Measurements from ENCODE around the gene CCDC33.
"Not testable (repeated sequence)": the region's sequence is repeated elsewhere in the genome, so short reads cannot be mapped to it uniquely, and the experiment has no call there.

- TF ChIP-seq TCF12 (IDR thresholded peaks at IDR 0.05; ENCODE audit: low read depth, low read length); POLR2A (IDR thresholded peaks at IDR 0.05; ENCODE audit: low read depth, low read length); PAX8 (IDR thresholded peaks at IDR 0.05); HDAC2 (IDR thresholded peaks at IDR 0.05); POLR2AphosphoS5 (IDR thresholded peaks at IDR 0.05; ENCODE audit: low read length); CTCF (IDR thresholded peaks at IDR 0.05 in 2 of 3, conservative IDR thresholded peaks at IDR 0.05 in 1 of 3; ENCODE audit: control insufficient read depth in 2 of 3, extremely low read depth in 1 of 3, insufficient read depth in 1 of 3, low read depth in 3 of 3, low read length in 3 of 3); NBN (IDR thresholded peaks at IDR 0.05); NR2C1 (IDR thresholded peaks at IDR 0.05); EP300 (IDR thresholded peaks at IDR 0.05; ENCODE audit: borderline replicate concordance in 1 of 2, control insufficient read depth in 1 of 2, low read depth in 2 of 2, low read length in 2 of 2): not testable (repeated sequence)
These were observed 124.7 kb downstream of the CCDC33 start for GRCh38 chr15:74360855-74361254.

Measured in GM12878 (cell line).